Right ventricle myocardium inferior (tissue), 1 donor: ENCODE measurements around the gene SCN2B. TPM values are rescaled to one million over a fixed set of nuclear protein-coding genes. Genes with fewer than 3 reads are reported as not detected.

Experiments used
- ATAC-seq: fragments of 200-7000 bp; cut with Tn5 transposase; one replicate; pipeline ENCODE4 v1.9.1; 2020; ENCODE audit warnings: mild to moderate bottlenecking, moderate library complexity
- DNase-seq: peaks from one replicate; pipeline ENCODE4 v3.0.0; 2021; ENCODE audit errors: missing footprints
- intact Hi-C: fragments of 100-400 bp; cut with DNase I; formaldehyde crosslinking; loops from one replicate; pipeline ENCODE4 v1.11.0; 2022
- total RNA-seq: library from RNA; stranded (reverse); fragmentation: NEBNext Ultra II Directional; extraction: Animal tissue kit (Norgen Biotek cat#: 25700); gene quantifications from one replicate; pipeline ENCODE4 v1.2.1, GENCODE V29; 2021
- donor health status: DM: no; HTN: yes; CAD: no; lungs with severe emphysema.

Gene SCN2B
- total RNA-seq, 1 donor from 2014 or later = 18.3 TPM

DNA sequence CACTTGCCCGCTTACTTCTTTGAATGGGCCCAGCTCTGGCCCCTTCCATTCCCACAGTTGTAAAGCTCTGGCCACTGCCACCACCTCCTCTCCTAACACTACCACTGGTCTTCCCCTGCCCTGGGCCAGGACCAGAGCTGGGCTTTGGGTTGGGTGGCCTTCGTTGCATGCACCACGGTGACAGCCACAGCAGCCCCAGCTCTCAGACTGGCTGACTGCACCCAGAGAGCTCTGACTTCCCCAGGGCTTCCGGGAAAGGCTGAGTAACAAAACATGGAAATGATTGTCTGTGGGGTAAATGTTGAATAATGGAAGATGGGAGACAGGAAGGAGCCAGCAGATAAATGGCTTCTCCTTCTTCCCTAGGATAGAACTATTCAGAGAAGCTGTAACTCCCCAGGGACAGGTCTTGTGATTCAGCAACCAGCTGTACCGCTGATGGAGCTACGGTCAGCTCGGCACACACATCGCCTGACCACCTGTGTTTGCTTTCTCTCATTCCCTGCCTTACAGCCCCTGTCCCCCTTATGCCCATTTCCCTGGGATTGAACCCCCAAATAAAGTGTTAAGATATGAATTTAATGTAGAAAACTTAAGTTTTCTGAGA is 51.4 kb downstream of the SCN2B start:
- no peak for ATAC-seq
- DNase-seq = no peak
- intact Hi-C loops = no loop called here

DNA sequence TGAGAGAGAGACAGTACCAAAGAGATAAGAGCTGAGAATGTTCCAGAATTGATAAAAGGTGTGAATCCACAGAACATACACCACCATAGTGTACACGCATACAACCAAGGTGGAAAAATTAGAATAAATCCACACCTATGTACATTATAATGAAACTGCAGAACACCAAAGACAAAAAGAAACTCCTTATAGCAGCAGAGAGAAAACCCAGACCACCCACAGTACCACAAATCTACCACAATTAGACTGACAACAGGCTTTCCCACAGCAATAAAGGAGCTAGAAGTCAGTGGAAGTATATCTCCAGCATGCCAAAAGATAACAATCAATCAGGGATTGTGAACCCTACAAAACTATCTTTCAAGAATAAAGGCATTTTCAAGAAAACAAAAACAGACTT is 55.6 kb downstream of the SCN2B start:
- ATAC-seq (no peak), DNase-seq (no peak)
- intact Hi-C loops = no loop called here

DNA sequence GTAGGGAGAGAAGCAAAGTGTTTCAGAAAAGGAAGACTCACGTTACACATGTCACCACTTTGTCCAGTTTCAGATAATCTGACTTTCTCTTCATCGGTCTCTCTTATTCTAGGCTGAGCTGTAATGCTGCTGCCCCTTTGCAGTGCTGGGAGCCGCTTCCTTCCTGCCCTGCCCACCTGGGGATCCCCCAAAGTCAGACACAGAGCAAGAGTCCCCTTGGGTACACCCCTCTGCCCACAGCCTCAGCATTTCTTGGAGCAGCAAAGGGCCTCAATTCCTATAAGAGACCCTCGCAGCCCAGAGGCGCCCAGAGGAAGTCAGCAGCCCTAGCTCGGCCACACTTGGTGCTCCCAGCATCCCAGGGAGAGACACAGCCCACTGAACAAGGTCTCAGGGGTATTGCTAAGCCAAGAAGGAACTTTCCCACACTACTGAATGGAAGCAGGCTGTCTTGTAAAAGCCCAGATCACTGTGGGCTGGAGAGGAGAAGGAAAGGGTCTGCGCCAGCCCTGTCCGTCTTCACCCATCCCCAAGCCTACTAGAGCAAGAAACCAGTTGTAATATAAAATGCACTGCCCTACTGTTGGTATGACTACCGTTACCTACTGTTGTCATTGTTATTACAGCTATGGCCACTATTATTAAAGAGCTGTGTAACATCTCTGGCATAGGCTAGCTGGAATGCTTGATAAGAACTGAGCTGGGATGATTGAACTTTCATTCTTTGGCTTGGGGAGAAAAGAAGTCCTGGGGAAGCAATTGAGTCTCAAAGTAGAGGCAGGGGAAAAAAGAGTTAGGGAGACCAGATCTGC is 58.4 kb downstream of the SCN2B start:
- no peak for DNase-seq
- intact Hi-C loops = no loop called here
- ATAC-seq = peak; percentile 85

DNA sequence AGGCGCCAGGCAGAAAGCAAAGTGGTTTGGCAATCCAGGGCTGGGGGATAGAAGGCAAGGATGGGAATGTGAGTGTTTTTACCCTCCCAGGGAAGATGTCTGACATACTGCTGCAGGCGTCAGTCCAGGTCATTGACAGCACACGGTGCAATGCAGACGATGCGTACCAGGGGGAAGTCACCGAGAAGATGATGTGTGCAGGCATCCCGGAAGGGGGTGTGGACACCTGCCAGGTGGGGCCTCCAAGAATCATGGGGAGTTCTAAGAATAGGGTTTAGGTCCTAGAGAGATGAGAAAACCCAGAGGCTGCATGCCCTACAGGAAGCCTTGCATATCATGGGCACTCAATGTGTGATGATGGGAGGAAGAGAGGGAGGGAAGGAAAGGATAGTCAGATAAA is 61.4 kb downstream of the SCN2B start:
- DNase-seq (no peak), ATAC-seq (no peak)
- intact Hi-C loops = no loop called here

DNA sequence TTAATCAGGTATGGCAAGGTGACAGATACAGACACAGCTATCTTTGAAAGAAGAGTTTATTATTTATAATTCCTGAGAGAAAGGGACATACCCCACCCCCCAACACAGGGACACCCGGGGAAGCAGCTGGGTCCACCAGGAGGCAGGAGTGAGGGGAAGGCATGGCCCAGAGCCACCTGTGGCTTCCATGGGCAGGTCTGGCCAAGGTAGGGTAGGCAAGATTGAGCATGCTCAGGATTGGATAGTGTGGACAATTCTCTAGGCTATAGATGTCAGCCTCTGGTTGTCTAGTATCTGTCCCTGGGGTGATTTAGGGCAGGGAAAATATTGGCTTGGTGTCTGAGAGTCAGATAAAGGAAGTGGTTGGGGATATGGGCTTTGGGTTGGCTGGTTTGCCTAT is 62.2 kb downstream of the SCN2B start:
- DNase-seq = no peak
- ATAC-seq = no peak
- intact Hi-C loops = no loop called here

DNA sequence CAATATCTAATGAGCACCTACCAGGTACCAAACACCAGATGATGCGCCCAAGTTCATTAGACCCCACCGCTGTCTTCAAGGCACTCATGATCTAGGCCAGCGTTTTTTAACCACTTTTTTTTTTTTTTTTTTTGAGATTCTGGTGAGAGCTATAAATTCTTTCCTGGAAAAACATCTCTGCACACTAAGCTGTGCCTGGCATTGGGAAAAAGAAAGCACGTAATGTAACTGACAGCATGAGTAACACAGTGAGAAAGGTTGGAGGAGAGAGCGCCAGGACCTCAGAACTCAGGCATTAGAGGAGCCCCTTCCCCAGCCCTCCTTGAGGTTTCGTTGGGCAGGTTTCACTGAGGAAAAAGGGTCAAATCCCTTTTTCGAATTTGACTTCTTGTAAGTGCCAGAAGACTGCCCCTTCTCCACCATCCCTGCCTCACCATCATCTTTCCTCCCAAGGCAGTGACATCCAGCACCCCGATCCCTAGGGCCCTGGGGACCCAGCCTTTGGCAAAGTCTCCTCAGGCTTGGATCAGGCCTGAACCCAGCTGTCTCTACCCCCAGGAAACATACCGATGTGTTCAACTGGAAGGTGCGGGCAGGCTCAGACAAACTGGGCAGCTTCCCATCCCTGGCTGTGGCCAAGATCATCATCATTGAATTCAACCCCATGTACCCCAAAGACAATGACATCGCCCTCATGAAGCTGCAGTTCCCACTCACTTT is 63.6 kb downstream of the SCN2B start:
- DNase-seq (no peak), ATAC-seq (no peak)
- intact Hi-C loops = no loop called here

Other genes starting within 250 kb of the SCN2B start
- not detected for gene TMPRSS13, start 247.2 kb downstream of the SCN2B start, total RNA-seq
- 7.2 TPM for gene IL10RA, start 190.2 kb downstream of the SCN2B start, total RNA-seq
- gene TMPRSS4, start 99.6 kb downstream of the SCN2B start, total RNA-seq = not detected
- gene SMIM35, start 89.7 kb downstream of the SCN2B start, total RNA-seq = not detected
- 12.6 TPM for gene SCN4B, start 23.8 kb downstream of the SCN2B start, total RNA-seq
- 3.3 TPM for gene JAML, start 48.4 kb upstream of the SCN2B start, total RNA-seq
- gene MPZL3, start 75.7 kb upstream of the SCN2B start, total RNA-seq = 2.2 TPM
- 11.4 TPM for gene MPZL2, start 87.7 kb upstream of the SCN2B start, total RNA-seq
- 0.70 TPM for gene CD3E, start 128.1 kb upstream of the SCN2B start, total RNA-seq
- gene CD3D, start 166.1 kb upstream of the SCN2B start, total RNA-seq = not detected
- gene CD3G, start 167.7 kb upstream of the SCN2B start, total RNA-seq = 0.78 TPM
- gene UBE4A, start 183.0 kb upstream of the SCN2B start, total RNA-seq = 32.0 TPM
- 762 TPM for gene ATP5MG, start 225.0 kb upstream of the SCN2B start, total RNA-seq